Measurements from ENCODE around the gene DLGAP4.

DLGAP4 gene

DNA sequence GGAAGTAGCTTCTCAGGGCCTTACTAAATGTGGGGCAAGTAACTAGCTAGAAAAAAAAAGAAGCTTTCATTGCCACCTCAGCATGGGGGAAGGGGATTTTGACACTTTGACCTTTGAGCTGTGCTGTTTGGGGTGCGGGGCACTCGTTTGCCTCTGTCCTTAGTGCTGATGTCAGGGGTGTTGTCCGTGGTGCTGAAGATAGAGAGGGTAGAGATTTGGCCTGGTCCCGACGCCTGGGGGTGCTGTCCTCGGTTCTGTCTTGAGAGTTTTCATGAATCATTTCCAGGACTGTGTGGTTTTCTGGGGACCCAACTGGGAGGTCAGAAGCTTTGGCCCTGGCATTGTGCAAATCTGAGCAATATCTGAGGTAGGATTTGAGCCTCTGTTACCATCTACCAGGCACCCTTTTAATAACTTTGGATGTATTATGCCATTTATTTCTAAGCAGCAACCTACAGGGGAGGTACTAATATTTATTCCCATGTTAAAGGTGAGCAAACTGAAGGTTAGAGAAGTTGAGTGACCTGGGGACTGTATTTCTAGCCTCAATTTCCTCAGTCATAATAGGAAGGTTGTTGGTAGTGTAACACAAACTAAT, 78.0 kb downstream of the DLGAP4 start:
- peak; percentile 52 for DNase-seq (ENCODE audit: low read depth)

DNA sequence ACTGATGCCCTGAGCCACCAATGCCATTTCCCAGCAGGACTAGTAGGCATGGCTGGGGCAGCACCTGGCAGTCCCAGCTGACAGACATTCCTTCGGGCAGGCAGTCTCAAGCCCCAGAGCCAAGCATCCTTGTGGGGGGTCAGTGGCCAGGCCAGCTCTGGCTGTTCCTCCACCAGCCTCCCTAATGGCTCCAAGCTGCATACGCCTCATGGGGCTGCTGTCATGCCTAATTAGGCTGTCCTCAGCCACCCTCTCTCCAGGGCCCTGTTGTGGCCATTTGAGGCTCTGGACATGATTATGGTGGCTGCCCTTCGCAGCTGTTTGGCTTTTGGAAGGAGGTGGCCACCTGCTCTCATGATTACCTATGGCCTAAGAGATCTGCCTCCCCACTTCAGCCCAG, 79.4 kb downstream of the DLGAP4 start:
- DNase-seq (ENCODE audit: low read depth) = no peak

DNA sequence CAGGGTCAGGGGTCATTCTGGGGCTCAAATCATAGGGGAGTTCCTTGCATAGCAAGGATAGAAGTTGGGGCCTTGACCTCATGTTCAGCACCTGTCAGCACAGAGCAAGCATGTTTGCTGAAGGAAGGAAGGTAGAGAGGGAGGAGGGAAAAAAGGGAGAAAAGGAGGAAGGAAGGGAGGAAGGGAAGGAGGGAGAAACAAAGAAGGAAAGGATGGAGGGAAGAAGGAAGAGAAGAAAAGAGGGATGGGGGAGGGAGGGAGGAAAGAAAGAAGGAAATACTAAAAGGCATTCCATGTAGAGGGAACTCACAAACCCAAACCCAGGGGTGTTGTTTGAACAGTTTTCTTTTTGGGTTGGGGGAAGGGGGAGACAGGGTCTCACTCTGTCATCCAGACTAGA, 80.1 kb downstream of the DLGAP4 start:
- DNase-seq (ENCODE audit: low read depth) = no peak

DNA sequence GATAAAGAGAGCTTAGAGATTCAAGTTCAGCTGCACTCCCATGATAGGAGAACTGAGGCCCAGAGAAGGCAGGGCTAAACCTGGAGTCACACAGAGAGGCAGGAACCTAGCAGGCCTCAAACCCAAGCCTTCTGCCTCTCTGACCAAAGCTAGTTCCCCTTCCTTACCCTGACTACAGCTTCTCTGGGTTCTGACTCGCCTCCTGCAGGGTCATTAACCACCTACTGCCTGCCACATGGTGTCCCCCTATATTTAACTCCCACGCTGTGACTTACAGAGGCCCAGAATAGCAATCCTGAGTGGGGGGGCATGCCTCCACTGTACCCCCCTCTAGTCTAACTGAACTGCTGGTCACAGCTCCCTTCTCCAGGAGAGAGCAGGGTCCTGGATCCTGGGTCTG, 84.1 kb downstream of the DLGAP4 start:
- DNase-seq (ENCODE audit: low read depth) = no peak

DNA sequence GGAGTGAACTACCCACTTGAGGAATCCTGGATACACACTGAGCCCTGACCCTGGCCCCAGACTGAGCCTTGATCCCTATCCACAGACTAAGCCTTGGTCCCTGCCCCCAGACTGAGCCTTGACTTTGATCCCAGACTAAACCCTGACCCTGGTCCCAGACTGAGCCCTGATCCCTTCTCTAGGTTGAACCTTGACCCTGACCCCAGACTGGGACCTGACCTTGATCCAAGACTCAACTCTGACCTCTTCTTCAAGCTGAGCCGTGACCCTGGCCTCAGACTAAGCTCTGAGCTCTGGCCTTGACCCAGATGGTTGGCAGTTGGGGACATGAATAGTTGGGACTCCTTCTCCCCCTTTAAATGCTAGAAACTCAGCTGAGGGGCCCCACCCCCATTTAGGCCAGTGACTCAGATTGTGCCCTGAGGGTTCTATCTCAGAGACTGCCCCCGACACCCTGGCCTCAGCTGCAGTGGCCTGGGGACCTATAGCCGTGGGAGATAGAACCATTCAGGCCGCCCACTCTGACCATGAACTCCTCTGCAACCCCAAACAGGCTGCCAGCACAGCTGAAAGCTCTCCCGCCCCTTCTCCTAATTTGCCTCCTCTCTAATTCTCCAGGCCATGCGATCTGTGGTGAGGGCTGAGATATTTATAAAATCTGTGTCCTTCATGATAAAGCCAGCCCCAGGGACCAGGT, 84.7 kb downstream of the DLGAP4 start:
- peak; percentile 7 for DNase-seq (ENCODE audit: low read depth)

DNA sequence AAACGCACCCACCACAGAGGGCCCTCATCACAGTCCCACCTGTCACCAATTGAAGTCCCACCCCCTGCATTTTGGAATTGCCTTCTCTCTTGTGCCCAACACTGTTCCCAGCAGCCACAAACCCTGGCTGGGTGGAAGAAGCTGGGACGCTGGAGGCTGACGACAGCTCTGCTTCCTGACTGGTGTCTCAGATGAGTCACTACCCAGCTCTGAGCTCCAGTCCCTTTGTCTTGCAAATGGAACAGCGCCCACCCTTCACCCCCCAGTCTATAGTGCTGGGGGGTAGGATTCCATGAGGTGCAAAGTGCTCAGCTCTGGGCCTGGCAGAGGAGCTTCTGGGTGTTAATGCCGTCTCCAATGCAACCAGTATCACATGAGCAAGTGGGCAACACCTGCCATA, 85.3 kb downstream of the DLGAP4 start:
- DNase-seq (ENCODE audit: low read depth) = peak; percentile 26

DNA sequence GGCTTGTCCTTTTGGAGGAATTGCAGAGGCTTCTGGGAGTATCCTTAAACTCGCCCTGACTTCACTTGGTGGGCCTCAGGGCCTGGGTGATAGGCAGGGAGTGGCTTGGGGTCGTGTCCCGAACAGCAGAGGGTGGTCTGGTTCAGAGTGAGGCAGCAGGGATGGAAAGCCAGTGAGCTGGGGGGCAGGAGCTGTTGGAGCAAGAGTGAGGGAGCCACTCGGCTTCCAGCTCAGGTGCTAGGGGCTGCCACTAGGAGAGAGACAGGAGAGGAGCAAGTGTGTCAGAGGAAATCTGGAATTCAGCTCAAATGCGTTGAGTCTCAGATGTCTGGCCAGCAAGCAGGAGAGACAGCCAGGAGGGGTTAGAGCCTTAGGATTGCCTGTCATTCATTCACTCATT, 85.8 kb downstream of the DLGAP4 start:
- no peak for DNase-seq (ENCODE audit: low read depth)

DNA sequence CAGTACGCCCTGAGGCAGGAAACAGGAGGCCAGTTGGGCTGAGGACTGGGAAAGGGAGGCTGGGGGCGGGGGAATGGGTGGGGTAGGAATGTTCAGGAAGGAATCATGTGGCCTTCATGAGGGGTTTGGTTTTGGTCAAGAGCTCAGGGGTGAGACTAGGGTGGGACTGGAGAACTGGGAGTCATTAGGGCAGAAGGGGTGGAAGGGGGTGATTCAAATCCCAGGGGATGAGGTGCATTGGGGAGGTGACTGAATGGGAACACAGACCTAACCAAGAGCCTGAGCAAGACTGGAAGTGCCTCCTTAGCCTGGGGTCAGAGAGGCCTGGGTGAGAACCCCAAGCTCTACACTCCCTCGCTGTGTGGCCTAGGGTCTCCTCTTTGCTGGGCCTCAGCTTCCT, 86.8 kb downstream of the DLGAP4 start:
- DNase-seq (ENCODE audit: low read depth) = no peak

DNA sequence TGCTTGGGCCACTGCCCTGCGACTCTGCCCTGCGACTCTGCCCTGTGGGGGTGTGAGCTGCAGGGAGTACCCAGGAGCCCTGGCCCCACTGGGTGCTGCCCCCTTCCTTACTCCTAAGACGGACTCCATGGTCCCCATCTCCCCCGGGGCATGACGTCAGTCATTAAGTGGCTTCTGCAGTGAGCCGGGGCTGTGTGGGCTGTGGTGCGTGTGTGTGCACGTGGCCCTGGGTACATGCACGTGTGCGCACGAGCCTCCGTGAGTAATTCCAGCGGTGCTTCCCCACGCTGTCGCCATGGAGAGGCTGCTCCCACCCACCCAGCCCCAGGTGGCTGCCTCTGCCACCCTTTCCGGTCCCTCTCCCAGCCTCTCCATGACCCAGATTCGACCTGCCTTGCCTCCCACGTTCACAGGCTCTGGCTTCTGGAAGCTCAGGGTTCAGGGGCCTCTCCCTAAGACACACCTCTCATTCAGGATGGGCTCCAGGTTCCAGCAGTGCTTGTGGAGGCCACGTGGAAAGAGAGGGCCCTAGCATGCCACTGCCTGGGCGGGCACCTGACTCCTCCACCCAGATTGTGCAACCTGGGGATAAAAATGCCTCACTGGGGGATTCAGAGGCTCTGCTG, 88.3 kb downstream of the DLGAP4 start:
- DNase-seq (ENCODE audit: low read depth) = no peak

DNA sequence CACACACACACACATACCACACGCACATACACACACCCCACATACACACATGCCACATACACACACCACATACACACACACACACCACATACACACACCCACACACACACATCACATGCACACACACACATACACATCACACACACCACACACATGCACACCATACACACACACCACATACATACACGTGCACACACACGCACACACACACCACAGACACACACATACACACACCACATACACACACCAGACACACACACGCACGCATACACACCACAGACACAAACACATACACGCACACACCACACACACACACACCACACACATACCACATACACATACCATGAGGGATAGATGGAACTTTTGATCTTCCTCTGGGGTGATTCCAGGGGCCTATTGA, 90.2 kb downstream of the DLGAP4 start:
- no peak for DNase-seq (ENCODE audit: low read depth)

DNA sequence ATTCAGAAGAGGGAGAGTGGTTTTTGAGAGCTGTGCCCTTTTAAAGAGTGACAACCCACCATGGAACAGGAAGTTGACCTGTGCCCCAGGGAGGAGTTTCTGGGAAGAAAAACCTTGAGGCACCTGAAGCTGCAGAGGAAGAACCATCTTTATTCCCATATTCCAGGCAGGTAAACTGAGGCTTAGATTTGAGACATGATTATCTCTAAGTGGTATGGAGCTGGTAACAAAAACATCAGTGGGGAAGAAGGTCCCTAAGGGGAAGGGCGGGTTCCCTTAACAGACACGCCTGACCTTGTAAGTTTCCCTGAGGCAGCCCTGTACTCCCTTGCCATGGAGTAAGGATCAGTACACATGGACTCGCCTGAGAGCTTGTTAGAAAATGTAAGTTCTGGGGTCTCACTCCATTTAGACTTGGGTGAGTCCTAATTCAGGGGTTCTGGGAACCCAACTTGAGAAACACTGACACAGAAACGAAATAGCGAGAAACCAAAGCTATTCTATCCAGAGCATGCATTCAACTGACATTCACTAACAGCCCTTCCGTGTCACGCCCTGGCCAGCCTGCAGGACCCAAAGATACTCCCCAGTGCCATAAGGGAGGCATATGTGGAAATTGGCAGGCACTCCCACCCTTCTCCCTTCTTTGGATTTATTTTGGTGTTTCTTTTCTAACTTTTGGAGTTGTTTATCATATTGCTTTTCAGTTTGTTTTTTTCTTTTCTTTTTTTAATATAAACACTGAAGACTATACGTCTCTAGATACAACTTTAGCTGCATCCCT, 90.9 kb downstream of the DLGAP4 start:
- no peak for DNase-seq (ENCODE audit: low read depth)

DNA sequence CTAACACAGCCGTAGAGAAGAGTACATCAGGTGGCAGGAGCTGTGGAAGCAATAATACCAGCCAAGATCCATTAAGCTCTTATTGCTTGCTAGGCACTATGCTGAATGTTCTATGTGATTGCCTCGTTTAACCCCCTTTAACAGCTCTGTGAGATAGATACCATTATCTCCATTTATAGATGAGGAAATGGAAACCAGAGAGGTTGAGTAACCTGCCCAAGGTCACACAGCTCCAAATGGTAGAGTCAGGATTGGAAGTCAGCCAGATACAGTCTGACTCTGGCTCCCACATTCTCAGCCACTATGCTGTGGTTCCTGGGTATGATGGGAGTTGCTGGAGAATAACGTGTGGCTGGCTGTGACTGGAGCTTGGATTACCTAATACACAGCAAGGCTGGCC, 92.4 kb downstream of the DLGAP4 start:
- no peak for DNase-seq (ENCODE audit: low read depth)

DNA sequence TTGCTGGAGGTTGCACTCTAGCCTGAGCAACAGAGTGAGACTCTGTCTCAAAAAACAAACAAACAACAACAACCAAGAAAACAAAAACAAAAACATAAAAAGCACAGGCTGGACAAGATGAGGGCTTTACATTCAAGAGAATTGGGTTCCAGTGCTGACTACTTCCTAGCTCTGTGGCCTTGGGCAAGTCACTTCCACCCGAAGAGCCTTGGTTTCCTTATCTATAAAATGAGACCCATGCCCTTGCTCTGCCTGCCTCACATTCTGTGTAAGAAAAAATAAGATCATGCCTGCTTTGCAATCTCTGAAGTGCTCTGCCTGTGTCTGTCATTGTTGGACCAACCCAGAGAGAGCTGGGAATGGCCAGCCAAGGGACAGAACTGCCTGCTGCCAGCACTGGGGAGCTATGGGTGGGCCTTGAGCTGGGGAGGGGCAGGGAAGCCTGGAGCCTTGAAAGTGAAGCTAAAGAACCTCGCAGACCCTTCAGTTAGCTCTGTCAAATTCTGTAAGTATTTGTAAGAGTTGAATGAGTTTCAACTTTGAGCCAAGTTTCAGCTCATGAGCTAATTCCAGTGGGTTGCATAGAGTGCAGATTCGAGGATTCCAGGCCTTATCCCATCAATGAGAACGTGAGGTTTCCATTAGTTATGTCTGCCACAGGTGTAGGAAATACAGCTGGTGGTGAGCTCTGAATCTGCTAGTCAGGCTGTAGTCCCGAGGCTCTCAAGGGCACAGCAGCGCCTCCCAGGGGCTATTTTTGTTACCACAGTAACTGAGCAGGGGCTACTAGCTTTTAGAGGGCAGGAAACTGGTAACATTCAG, 93.2 kb downstream of the DLGAP4 start:
- DNase-seq (ENCODE audit: low read depth) = peak; percentile 22

DNA sequence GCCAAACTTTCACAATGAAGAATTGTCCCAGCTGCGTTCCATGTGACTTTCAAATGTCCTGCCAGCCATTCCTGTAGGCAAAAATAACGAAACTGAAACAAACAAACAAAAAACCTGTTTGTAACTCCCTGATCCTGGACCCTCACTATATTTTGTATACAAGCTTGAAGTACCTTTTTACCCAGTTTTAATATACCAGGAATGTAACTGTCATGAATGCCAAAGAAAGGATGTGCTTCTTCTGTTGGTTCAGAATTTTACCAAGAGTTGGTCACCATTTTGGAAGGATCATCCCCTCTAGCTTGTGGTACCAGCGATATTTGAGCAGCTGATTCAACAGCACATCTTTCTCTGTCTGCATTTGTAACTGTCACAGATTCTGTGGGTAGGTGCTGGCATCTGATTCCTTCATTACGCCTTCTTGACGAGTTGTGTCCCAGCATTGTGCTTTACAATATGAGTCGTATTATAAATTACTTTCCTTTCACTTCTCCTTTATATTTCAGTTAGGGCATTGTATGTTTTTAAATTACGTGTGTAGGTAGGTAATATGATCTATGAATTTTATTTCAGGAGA, 93.9 kb downstream of the DLGAP4 start:
- no peak for DNase-seq (ENCODE audit: low read depth)

DNA sequence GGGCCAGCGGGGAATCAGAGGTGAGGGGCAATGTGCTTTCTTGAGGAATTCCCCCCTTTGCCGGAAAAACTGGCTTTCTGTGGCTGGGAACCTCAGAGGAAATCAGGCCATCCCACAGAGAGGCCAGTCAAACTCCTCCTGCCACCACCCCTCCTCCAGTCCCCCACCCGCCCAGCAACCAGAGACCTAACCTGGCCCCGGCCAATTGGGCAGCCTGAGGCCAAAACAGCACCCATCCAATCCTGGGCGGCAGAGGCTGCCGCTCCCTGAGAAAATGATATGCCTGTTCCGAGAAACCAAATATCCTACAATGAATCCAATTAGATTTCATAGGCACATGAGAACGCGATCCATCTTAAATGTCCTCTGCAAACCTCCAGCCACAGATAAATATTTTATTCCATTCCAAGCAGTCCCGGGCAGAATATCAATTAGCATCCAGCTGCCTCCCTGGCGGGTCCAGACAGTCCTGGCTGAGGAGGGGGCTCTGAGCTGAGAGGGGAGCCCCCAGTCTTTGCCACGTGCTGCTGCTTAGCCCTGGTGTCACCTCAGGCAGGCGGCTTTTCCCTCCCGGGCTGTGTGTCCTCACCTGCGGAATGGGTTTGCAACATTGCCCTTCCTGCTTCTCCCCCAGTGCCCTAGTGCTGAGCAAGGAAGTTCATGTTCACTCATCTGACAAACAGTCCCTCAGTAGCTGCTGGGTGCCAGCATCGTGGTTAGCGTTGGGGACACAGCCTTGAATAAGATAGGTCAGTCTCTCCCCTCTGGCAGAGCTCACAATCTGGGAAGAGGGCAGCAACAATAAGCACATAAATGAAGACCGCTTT, 95.0 kb downstream of the DLGAP4 start:
- no peak for DNase-seq (ENCODE audit: low read depth)

DNA sequence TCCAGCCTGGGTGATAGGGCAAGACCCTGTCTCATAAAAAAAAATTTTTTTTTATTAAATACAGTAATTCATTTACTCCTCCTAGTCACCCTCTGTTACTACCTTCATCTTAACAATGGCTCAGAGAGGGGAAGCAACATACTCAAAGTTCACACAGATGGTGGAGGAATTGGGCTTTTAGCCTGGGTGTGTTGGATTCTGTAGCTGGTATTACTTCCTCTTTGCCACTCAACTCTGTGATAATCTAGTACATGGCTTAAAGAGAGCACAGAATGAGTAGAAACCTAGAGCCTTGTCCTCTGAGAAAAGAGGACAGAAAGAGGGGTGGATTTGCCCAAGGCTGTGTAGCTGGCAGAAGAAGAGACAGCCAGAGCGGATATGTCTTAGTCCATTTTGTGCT, 96.6 kb downstream of the DLGAP4 start:
- no peak for DNase-seq (ENCODE audit: low read depth)

DNA sequence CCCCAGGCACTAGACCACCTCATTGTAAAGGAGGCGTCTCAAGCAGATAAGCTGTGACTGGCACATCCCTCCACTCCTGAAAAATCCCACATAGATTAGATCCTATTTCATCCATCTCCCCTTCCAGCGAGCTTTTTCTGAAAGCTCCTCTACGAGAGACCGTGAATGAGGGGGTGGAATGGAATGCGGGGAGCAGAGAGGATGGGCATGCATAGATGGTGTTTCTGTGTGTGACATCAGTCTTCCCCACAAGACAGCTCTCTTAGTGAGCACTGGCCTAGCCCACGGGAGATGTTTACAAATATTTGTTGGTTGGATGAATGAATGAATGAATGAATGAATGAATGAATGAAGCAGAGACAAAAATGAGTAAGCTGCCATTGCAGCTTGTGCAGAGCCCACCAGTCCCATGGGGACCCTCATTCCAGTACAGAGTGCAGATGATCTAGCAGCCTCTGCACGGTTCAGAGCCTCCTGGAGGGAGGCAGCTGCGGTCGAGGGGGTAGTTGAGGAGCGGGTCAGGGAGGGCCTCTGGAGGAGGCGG, 98.4 kb downstream of the DLGAP4 start:
- DNase-seq (ENCODE audit: low read depth) = no peak

DNA sequence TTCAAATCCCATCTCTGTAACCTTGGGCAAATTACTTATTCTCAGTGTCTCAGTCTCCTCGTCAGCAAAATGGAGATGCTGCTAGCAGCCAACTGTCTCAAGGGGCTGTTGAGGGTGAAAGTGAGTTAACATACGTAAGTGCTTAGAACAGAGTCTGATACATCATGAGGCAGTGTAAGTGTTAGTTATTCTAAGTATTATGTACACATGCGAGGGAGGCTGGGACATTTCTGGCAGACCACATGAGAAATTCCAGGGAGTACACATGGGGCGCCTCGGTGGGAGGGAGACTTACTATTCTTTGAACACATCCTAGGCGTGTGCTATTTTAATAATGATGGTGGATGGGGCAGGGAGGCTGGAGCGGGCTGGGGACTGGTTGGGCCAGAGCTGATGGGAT, 99.1 kb downstream of the DLGAP4 start:
- peak; percentile 10 for DNase-seq (ENCODE audit: low read depth)

DNA sequence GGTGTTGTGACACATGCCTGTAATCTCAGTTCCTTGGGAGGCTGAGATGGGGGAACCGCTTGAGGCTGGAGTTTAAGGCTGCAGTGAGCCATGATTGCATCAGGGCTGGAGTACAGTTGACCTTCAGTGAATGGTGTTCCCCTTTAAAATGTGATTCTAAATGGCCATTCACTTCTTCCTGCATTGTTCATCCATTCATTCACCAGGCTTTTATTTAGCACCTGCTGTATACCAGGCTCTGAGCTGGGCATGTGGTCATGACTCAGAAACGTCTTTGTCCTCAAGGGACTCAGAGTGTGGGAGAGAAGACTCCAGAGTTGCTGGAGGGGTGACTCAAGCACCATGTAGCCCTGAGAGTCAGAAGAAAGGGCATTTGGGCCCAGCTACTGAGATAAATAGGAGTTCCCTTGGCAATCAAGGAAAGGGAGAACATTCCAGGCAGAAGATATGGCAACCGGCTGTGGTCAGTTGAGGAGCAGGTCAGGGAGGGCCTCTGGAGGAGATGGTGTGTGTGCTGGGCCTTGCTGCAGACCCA, 101.1 kb downstream of the DLGAP4 start:
- DNase-seq (ENCODE audit: low read depth) = peak; percentile 13

DNA sequence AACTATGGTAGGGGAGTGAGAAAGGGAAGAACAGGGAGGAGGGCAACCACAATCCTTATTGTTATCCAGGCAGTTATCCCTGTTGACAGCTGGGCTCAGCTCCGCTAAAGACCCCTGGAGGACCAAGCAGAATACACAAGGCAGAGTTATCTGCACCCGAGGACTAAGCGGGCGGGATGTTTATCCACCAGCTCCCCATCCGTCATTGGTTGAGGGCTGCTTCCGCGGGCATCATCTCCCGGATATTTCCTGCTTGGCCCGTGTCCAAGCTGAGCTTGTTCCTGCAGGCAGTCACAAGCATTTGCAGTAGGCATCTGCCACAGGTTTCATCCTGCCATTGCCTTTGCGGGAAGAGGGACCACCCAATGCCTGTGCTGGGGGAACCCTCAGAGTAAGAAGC, 102.1 kb downstream of the DLGAP4 start:
- peak; percentile 30 for DNase-seq (ENCODE audit: low read depth)

Data from EH (cell line).